GM18502 (cell line): ENCODE measurements around the gene FKBP1A.

Experiments used
- ATAC-seq: cut with Tn5 transposase; IDR thresholded peaks from one replicate; pipeline ENCODE4 v1.9.1; 2021; ENCODE audit warnings: mild to moderate bottlenecking; ENCODE audit not compliant: unreplicated experiment, poor library complexity

The FKBP1A gene

GRCh38 chr20:1392693-1393506 is at the start of gene FKBP1A:
TSS of gene FKBP1A (minus strand) at chr20:1393054. CDS start at chr20:1392998, 56 bp downstream.
- peak; percentile 84 for ATAC-seq

GRCh38 chr20:1442304-1442703 is 49.5 kb upstream of the FKBP1A start:
- no peak for ATAC-seq

GRCh38 chr20:1441133-1441532 is 48.3 kb upstream of the FKBP1A start:
- no peak for ATAC-seq

- ATAC-seq, result no peak
Measured at GRCh38 chr20:1440024-1440423, 47.2 kb upstream of the FKBP1A start.

GRCh38 chr20:1438361-1438760 is 45.5 kb upstream of the FKBP1A start:
- ATAC-seq, result no peak

- no peak for ATAC-seq
Measured at GRCh38 chr20:1437235-1437904, 44.5 kb upstream of the FKBP1A start.

- ATAC-seq, result no peak
Measured at GRCh38 chr20:1436263-1436662, 43.4 kb upstream of the FKBP1A start.

GRCh38 chr20:1435337-1435699 is 42.5 kb upstream of the FKBP1A start:
- no peak for ATAC-seq

- peak; percentile 90 for ATAC-seq
Measured at GRCh38 chr20:1434571-1435336, 41.9 kb upstream of the FKBP1A start.

- ATAC-seq, result no peak
Measured at GRCh38 chr20:1431158-1431557, 38.3 kb upstream of the FKBP1A start.

GRCh38 chr20:1430004-1430451 is 37.2 kb upstream of the FKBP1A start:
- no peak for ATAC-seq

GRCh38 chr20:1429143-1429728 is 36.4 kb upstream of the FKBP1A start:
- no peak for ATAC-seq

GRCh38 chr20:1427457-1428054 is 34.7 kb upstream of the FKBP1A start:
- no peak for ATAC-seq

GRCh38 chr20:1426231-1426849 is 33.5 kb upstream of the FKBP1A start:
- no peak for ATAC-seq

GRCh38 chr20:1424336-1424735 is 31.5 kb upstream of the FKBP1A start:
- no peak for ATAC-seq

GRCh38 chr20:1423625-1424106 is 30.8 kb upstream of the FKBP1A start:
- no peak for ATAC-seq

- no peak for ATAC-seq
Measured at GRCh38 chr20:1423206-1423605, 30.4 kb upstream of the FKBP1A start.

GRCh38 chr20:1422753-1423152 is 29.9 kb upstream of the FKBP1A start:
- ATAC-seq, result no peak

GRCh38 chr20:1420066-1420465 is 27.2 kb upstream of the FKBP1A start:
- ATAC-seq, result no peak

- no peak for ATAC-seq
Measured at GRCh38 chr20:1418350-1418749, 25.5 kb upstream of the FKBP1A start.
